Astrocyte (in vitro differentiated cells and primary cell): ENCODE results near the gene SMIM28. TPM values are rescaled to one million over a fixed set of nuclear protein-coding genes. Genes with fewer than 3 reads are reported as not detected.
A peak's percentile ranks its signal among the peaks of the same experiment; 100 is the strongest.

Source experiments
- DNase-seq: peaks from one replicate; pipeline ENCODE4 v3.0.0-alpha.2; 2010; ENCODE audit warnings: low read depth
- FAIRE-seq: peaks from 2 replicates; lab custom pipeline; 2011; peaks lifted over from hg19 to GRCh38; lab: Jason Lieb, UNC
- H2AFZ ChIP-seq: 2 replicates; pipeline ENCODE4 v1.6.0; 2012; ENCODE audit warnings: low read depth, low read length, inconsistent platforms
- H3K27ac ChIP-seq: 2 replicates; pipeline ENCODE4 v1.5.1; 2011; ENCODE audit warnings: low read depth, low read length, inconsistent platforms
- H3K27me3 ChIP-seq: 2 replicates; pipeline ENCODE4 v1.6.0; 2011; ENCODE audit warnings: low read length, inconsistent platforms; ENCODE audit not compliant: insufficient read depth
- H3K36me3 ChIP-seq: 2 replicates; pipeline ENCODE4 v1.5.1; 2011; ENCODE audit warnings: low read length, inconsistent platforms; ENCODE audit not compliant: insufficient read depth
- H3K4me1 ChIP-seq: 2 replicates; pipeline ENCODE4 v1.5.1; 2011; ENCODE audit warnings: low read length, inconsistent platforms; ENCODE audit not compliant: insufficient read depth
- H3K4me2 ChIP-seq: 2 replicates; pipeline ENCODE4 v1.6.0; 2012; ENCODE audit warnings: low read length, inconsistent platforms
- H3K4me3 ChIP-seq: 2 replicates; pipeline ENCODE4 v1.5.1; 2011; ENCODE audit warnings: low read depth, mild to moderate bottlenecking, low read length, inconsistent platforms; ENCODE audit not compliant: insufficient read depth
- H3K79me2 ChIP-seq: 2 replicates; pipeline ENCODE4 v1.6.0; 2012; ENCODE audit warnings: mild to moderate bottlenecking, low read length, inconsistent platforms; ENCODE audit not compliant: insufficient read depth
- H3K9ac ChIP-seq: 2 replicates; pipeline ENCODE4 v1.6.0; 2012; ENCODE audit warnings: mild to moderate bottlenecking, low read length, inconsistent platforms
- H3K9me3 ChIP-seq: 2 replicates; pipeline ENCODE4 v1.5.1; 2012; ENCODE audit warnings: low read depth, mild to moderate bottlenecking, low read length, inconsistent platforms; ENCODE audit not compliant: insufficient read depth
- H4K20me1 ChIP-seq: 2 replicates; pipeline ENCODE4 v1.6.0; 2012; ENCODE audit warnings: low read length, inconsistent platforms; ENCODE audit not compliant: insufficient read depth
- H3K27ac Mint-ChIP-seq: one replicate; pipeline ENCODE4 v1.8.0; 2021; ENCODE audit warnings: mild to moderate bottlenecking, mixed read lengths; ENCODE audit not compliant: unreplicated experiment
- H3K27me3 Mint-ChIP-seq: one replicate; pipeline ENCODE4 v1.8.0; 2021; ENCODE audit warnings: low read depth, mixed read lengths; ENCODE audit not compliant: unreplicated experiment
- H3K36me3 Mint-ChIP-seq: one replicate; pipeline ENCODE4 v1.8.0; 2021; ENCODE audit warnings: low read depth, mixed read lengths; ENCODE audit not compliant: unreplicated experiment
- H3K4me1 Mint-ChIP-seq: one replicate; pipeline ENCODE4 v1.8.0; 2021; ENCODE audit warnings: low read depth, mixed read lengths; ENCODE audit not compliant: unreplicated experiment
- H3K4me3 Mint-ChIP-seq: one replicate; pipeline ENCODE4 v1.8.0; 2021; ENCODE audit warnings: mild to moderate bottlenecking, moderate library complexity, mixed read lengths; ENCODE audit not compliant: unreplicated experiment
- H3K9me3 Mint-ChIP-seq: one replicate; pipeline ENCODE4 v1.8.0; 2021; ENCODE audit warnings: mild to moderate bottlenecking, mixed read lengths; ENCODE audit not compliant: unreplicated experiment
- CTCF ChIP-seq: IDR thresholded peaks from 2 replicates; pipeline ENCODE4 v1.5.1; 2011; ENCODE audit warnings: low read depth, mild to moderate bottlenecking, inconsistent platforms, low read length, moderate library complexity; ENCODE audit not compliant: insufficient read depth
- EZH2 ChIP-seq: IDR thresholded peaks from 2 replicates; pipeline ENCODE4 v1.6.1; 2012; ENCODE audit warnings: mild to moderate bottlenecking, low read length, inconsistent platforms; ENCODE audit not compliant: insufficient read depth
- total RNA-seq: library from RNA; stranded (reverse); gene quantifications from 2 replicates; pipeline ENCODE4 v1.2.1, GENCODE V29; 2021

SMIM28 gene
- total RNA-seq, 1 donor from 2014 or later = not detected

- TF ChIP-seq CTCF = no peak
- no peak for TF ChIP-seq EZH2
- Histone ChIP-seq H3K36me3 (no peaks in the 10 kb centered on the region), H3K27ac (no peak overlapping the region), H3K4me3 (no peak overlapping the region), H4K20me1 (no peaks in the 10 kb centered on the region), H3K4me2 (no peak overlapping the region), H2AFZ (no peak overlapping the region), H3K4me1 (no peaks in the 10 kb centered on the region), H3K27me3 (no peaks in the 10 kb centered on the region), H3K9me3 (no peaks in the 10 kb centered on the region), H3K79me2 (no peaks in the 10 kb centered on the region), H3K9ac (no peak overlapping the region)
- DNase-seq (no peak), FAIRE-seq (no peak)
- Mint-ChIP-seq H3K4me1 (peaks cover 2% of the 10 kb centered on the region), H3K27ac (no peak overlapping the region), H3K4me3 (no peak overlapping the region), H3K9me3 (no peaks in the 10 kb centered on the region), H3K27me3 (no peaks in the 10 kb centered on the region), H3K36me3 (no peaks in the 10 kb centered on the region)
Observed at GRCh38 chr6:138345565-138346285, 32.0 kb upstream of the SMIM28 start.

GRCh38 chr6:138346302-138347195 lies 31.2 kb upstream of the SMIM28 start:
- H3K9me3 Mint-ChIP-seq = no peaks in the 10 kb centered on the region

More at GRCh38 chr6:138346302-138347195, 31.2 kb upstream of the SMIM28 start:
- no peak overlapping the region for H3K4me3 Mint-ChIP-seq
- no peaks in the 10 kb centered on the region for H4K20me1 ChIP-seq
- H3K4me3 ChIP-seq = no peak overlapping the region
- H3K4me2 ChIP-seq = no peak overlapping the region
- no peak overlapping the region for H3K27ac ChIP-seq
- H3K27ac Mint-ChIP-seq = peak overlapping the region; percentile 48
- H3K79me2 ChIP-seq = no peaks in the 10 kb centered on the region
- no peak overlapping the region for H2AFZ ChIP-seq
- H3K9ac ChIP-seq = no peak overlapping the region
- H3K9me3 ChIP-seq = no peaks in the 10 kb centered on the region
- DNase-seq (peak; percentile 60), FAIRE-seq (peak; percentile 91)
- TF ChIP-seq EZH2 (no peak), CTCF (no peak)
- H3K36me3 Mint-ChIP-seq = no peaks in the 10 kb centered on the region
- no peaks in the 10 kb centered on the region for H3K36me3 ChIP-seq
- no peaks in the 10 kb centered on the region for H3K4me1 ChIP-seq
- no peaks in the 10 kb centered on the region for H3K27me3 ChIP-seq
- peaks cover 2% of the 10 kb centered on the region for H3K4me1 Mint-ChIP-seq
- H3K27me3 Mint-ChIP-seq = no peaks in the 10 kb centered on the region
